ENCODE measurements around the gene KIAA1755.

The KIAA1755 gene

DNA sequence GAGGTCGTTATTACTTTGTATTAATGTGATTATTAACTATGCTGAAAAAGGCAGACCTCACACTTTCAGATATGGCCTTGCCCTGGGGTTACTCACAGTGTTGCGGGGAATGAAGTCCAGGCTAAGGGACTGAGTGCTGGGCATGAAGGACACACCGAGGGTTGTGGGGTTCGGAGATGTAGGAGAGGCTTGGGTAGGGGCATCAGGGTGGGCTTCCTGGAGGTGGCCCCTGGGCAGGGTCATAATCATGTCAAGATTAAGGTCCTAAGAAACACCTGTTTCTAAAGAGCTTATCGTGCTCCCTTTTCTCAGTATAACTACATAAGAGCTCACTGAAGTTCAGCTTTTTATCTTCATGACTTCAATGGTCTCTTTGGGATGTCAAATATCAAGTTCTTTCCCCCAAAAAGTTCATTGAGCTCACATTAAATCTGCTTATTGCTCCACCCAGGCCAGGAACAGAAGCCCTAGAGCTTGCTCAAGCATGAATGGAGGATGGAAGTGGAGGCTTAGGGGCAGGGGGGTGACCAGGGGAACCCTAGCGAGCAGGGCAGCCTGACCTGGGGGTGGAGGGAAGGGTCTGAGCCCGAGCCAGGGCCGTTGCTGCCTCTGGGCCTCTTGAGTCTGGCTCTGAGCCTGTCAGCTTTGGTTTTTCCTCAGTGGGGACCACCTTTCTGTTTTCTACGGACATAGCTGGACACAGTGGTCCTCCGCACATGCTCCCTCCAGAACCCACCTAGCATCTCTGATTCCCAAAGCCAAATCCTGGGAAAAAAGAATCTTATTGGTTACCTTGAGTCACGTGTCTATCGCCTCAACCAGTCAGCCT, 58.2 kb downstream of the KIAA1755 start:
- DNase-seq, result no peak

DNA sequence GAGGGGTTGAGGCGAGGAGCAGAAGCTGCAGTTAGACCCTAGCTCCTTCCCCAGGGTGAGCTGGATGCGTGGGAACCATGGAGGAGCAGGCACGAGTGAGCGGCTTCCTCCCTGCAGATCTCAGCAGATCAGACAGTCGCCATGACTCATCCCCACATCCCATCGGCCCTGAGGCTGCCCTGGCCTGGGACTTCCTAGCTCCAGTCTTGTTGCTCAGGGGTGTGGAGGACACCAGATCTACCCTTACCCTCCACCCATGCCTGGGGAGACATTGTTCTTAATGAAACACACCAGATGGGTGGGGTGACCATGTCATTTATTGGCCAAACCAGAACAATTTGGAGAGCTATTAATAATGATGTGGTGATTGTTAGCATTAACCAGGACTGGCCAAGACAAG, 59.2 kb downstream of the KIAA1755 start:
- no peak for DNase-seq

DNA sequence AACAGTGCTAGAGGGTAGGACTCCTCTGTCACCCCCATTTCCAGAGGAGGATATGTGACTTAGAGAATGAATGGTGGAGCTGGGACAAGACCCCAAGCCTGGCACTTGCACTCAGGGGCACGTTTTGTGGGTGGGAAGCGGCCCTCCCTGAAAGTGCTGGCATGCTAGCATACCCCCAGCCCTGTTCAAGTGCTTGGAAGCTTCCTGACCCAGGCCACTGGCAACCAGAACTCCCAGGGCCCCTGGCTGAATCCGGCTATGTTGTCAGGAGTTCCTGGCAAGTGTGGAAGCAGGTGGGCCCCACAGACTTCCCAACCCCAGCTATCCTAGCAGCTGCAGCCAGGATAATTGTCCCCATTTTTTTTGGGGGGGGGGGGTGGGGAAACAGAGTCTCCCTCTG, 59.9 kb downstream of the KIAA1755 start:
- DNase-seq, result no peak

DNA sequence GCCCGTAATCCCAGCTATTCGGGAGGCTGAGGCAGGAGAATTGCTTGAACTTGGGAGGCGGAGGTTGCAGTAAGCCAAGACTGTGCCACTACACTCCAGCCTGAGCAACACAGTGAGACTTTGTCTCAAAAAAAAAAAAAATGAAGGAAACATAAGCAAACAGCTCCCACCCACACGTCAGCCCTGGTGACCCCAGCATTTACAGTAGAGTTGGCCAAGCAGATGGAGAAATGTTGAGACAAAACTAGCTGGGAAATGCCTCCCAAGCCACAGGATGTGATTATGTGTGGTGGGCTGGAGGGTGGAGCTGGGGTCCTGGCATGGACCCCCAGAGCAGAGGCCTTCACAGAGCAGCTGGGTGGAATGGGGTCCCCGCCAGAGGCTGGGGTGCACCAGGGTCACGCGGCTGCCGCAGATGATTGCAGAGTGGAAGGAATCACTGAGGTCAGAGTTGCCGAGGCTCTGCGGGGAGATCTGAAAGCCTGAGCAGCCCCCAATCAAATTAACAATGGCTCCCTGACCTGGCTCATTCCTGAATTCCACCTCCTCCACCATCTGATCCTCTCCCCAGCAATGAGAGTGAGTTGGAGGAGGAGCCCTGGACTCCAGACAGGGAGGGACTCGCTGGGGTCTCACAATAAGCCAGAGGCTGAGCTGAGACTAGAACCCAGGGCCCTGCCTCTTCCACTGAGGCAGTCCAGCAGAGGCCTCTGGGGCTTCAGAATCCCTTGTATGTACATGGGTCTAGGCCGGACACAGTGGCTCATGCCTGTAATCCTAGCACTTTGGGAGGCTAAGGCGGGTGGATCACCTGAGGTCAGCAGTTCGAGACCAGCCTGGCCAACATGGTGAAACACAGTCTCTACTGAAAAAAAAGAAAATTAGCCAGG, 60.8 kb downstream of the KIAA1755 start:
- DNase-seq, result no peak

DNA sequence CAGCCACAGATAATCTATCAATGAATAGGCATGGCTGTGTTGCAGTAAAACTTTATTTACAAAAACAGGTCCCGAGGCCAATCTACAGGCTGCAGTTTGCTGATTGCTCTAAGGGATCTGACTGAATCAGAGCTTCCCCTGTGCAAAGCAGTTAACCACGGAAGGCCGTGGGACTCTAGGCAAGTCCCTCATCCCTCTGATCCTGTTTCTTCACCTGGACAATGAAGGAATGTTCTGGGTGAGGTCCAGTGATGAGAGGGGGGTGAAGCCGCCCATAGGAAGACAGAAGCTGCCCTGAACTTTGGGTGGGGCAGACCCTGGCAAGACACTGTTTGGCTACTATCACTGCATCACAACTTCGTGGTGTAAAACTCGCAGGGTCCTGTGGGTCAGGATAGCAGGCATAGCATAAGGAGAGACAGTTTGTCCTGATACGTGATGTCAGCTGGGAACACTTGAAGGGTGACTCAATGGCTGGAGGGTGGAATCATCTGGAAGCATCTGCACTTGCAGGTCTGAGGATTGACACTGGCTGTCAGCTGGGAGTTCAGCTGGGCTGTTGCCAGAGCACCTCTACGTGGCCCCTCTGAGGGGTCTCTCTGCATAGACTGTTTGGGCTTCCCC, 62.2 kb downstream of the KIAA1755 start:
- DNase-seq, result no peak

DNA sequence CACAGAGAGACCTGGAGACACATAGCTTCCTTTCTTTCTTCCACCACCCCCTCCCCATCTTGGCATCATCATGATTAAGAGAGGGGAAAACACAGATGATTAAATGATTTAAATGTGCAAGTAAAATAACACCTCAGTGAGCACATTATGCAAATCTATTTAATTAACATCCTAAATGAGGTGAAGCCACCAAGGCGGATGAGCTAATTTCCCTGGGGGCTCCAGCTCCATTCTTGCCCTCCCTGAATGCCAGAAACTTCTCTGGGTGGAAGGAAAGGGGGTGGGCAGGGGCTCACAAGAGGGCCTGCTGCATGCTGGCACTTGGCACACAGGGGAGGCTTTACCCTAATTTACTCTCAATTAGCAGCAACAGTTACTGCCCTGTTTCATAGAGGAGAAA, 62.9 kb downstream of the KIAA1755 start:
- DNase-seq, result no peak

DNA sequence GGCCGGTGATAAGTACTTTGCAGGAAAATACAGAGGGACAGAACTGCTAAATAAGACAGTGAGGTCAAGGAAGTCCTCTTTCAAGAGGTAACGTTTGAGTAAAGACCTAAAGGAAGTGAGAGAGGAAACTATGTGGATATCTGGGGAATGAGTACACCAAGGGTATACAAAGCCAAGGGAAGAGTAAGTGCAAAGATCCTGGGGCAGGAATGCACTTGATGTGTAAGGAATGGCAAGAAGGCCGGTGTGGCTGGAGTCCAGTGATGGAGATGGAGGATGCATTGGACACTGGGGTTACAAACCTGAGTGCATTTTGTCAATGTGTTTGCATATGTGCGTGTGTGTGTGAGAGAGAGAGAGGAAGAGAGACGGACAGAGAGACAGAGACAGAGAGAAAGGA, 63.3 kb downstream of the KIAA1755 start:
- no peak for DNase-seq

DNA sequence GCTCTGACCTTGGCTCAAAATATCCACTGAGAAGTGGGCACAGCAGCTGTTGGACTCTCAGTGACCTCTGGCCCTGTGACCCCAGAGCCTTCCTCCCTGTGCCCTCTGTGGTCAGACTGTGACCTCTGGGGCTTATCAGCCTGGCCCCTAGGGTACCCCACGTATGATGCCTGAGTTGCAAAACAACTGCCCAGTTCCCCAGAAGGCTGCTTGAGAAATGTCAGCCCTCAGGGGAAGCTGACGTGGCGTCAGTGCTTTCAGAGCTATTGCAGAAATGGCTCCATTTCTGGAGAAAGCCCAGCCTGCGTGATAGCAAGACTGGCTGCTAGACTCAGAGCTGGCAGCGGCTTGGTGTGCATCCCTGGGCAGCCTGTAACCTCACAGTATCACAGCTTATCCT, 63.9 kb downstream of the KIAA1755 start:
- DNase-seq, result peak; percentile 8

DNA sequence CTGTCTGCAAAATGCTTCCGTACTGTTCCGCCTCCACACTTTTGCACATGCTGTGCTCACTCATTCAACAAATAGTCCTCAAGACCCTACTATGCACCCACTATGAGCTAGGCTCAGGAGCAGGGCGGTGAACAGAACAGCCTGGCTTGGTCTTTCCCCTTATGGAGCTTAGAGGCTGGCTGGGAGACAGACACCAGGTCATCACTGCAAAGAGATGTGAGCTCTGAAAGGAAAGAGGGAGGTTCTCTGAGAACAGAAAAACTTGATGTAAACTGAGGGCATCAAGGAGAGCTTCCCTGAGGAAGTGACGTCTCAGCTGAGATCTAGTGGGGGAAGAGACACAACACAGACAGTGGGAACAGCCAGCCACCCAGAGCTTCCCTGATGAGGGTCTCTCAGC, 64.5 kb downstream of the KIAA1755 start:
- DNase-seq, result no peak

DNA sequence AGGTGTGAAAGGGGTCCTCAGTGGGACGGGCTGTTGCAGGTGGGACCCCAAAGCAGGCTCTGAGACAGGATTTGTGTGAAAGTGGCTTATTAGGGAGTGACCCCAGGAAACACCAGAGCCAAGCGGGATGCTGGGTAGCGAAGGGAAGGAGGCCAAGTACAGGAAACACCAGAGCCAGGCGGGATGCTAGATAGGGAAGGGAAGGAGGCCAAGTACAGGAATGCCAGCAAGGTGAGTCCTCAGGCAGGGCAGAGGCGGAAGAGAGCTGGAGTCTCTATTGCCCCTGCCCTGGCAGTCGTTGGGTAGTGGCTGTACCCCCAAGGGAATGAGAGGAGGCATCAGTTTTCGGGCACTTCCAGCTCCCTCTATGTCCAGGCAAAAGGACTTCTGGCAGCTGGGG, 65.0 kb downstream of the KIAA1755 start:
- no peak for DNase-seq

DNA sequence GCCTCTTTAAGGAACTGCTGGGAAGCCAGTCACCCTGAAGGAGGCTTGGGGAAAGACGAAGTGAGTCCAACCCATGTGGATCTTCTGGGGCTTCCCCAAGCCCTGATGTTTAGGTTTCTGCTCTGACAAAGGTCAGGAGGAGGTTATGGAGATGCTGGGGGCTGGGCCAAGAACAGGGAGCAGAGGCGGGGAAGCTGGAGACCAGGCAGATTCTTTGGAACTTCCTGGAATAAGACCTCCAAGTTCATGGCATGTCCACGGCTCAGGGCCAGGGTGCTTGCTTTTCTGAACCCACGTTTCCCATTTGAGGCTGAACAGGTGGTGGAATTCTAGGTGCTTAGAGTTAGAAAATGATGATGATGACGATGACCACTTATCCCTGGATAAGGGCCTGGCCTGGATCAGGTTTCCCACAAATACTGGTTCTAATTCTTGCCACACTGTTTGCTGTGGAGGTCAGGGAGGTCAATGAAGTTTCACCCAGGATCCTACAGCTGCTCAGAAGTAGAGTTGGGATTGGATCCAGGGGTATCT, 65.5 kb downstream of the KIAA1755 start:
- no peak for DNase-seq

DNA sequence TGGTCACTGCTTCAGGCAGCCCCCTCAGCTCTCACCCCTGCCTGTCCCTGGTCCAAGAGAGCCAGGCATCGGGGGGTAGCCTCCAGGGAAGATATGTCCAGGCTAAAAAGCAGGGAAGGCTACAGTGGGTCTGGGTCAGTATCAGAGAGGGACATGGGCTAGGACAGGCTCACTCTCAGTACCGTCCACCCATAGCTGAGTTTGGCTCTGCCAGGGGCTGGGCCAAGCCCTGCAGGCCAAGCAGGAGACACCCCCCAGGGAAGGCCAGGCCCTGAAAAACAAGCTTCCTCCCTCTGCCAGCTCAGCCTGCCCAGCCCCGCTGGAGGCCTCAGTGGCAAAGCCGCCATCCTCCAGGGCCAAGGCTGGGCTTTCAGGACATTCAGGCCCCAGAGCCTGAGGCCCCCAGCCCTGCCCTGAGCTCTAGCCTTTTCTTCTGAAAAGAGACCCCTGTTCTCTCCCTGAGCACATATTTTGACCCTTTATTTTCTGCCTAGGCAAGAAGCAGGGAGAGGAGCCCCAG, 66.9 kb downstream of the KIAA1755 start:
- no peak for DNase-seq

DNA sequence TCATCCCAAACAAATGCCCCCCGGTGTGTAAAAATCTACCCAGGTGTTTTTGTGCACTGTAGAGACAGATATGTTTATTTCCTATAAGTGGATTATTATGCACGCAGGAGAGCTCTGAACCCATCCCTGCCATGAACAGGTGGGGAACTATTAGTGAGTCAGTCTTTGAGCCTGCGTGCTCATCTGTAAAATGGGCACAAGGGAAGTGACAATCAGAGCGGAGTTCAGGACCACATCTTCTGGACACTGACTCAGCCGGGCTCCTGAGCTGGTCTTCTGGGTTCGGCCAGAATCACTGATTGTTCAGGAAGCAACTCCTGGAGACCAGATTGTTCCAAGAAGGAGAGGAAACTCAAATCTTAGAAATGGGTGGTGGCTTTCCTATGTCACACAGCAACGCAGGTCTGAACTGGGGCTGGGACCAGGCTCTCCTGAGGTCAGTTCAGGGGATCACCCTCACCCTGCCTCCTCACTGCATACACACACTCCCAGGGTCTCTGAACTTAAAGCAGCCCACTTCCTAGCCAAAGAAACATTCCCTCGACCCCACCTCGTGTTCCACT, 68.1 kb downstream of the KIAA1755 start:
- no peak for DNase-seq

DNA sequence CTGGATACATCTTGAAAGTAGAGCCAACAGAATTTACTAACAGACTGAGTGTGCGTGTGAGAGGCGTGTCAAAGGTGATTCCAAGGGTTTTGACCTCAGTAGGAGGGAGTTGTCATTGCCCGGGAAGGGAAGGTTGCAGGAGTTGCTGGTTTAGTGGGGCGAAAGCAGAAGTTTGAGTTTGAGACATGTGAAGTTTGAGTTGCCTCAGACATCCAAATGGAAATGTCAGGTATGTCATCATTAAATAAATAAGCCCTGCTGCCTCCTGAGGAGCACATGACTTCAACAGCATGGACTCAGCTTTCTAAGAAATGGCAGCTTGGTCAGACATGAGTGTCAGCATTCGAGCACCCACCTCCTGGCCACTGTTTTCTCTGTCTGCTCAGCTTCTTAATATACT, 68.9 kb downstream of the KIAA1755 start:
- DNase-seq, result no peak

DNA sequence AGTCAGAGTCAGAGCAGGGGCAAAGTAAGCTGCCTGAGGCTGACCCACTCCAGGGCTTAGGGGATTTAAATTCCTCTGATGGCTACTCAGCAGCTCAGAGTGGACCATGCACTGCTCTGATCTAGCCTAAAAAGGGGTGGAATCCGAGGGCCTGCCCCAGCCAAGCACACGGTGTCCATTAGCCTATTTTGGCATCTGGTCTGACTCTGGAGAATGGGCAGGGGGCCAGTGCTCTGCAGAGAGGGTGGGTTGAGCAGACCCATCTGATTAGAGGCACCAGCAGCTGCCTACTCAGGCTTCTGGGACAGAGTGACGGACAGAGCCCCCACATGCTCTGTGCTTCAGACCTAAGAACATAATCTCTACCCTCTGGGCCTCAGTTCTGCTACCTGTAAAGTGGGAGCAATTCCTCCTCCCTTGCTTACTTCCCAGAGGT, 69.6 kb downstream of the KIAA1755 start:
- no peak for DNase-seq

DNA sequence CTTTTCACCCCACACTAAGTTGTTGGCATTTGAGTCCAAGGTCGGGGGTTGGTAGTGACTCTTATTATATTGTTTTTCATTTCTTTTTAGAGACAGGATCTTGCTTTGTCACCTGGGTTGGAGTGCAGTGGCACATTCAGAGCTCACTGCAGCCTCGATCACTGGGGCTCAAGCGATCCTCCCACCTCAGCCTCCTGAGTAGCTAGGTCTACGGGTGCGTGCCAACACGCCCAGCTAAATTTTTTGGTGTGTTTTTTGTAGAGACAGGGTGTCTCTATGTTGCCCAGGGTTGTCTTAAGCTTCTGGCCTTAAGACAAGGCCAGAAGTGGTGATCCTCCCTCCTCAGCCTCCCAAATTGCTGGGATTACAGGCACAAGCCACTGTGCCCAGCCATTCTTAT, 70.4 kb downstream of the KIAA1755 start:
- DNase-seq, result no peak

DNA sequence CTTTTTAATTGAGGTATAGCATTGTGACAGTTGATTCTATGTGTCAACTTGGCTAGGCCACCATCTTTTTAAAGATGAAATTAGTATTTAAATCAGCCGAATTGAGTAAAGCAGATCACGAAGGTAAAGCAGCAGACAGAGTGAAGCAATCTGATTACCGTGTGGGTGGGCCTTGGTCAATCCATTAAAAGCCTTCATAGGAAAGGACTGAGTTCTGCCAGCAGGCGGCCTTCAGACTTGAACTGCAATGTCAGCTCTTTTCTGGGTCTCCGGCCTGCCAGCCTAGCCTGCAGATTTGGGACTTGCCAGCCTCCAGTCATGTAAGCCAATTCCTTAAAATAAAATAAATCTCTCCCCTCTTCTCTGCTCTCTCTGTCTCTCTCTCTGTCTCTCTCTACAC, 73.0 kb downstream of the KIAA1755 start:
- no peak for DNase-seq

DNA sequence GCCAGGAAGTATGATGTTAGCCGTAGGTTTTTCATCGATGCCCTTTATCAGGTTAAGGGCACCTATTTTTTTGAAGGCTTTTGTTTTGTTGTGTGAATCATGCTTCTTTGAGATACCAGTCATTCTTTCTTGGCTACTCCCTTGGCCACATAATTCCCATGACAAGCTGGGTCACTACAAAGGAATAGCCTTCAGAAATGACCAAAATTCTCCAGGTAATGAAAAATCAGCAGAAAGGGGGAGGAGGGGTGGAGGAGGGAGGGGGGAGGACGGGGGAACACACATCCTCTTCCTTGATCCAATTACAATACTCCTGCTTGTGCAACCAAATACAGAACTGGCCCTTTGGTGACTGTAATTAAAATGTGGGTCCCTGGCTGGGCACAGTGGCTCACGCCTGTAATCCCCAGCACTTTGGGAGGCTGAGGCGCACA, 73.7 kb downstream of the KIAA1755 start:
- DNase-seq, result no peak

DNA sequence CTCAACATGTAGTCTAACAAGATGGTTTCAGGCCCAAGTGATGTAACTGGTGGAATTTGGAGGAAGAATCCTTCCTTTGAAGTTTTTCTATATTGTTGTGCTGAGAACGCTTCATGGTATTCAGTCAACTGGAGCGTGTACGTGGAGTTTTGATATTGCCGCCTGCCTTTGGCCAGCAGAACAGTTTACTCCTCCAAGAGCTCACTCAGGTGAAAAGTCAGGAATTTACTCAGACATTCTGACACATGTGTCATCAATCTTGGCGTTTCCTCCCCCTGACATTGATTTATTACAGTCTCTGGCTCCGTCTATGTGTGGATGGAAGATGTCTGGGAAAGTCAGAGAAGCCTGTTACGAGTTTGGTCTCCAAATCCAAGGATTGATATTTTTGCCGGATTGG, 76.4 kb downstream of the KIAA1755 start:
- DNase-seq, result no peak

DNA sequence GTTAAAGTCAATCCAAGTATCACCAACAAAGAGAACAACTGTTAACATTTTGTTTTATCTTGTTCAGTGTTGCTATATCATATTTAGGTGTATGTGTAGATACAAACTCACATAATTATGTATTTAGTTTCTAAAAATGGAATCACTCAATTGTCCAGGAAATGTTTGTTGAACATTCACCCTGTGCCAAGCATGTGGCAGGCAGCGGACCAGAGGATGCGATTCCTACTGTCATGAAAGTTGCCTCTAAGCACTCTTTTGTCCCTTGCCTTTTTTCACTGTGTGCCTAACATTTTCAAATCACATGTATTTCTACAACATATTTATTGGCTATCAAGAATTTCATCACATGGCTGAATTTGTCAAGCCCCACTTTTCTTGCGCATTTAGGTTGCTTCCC, 78.6 kb downstream of the KIAA1755 start:
- DNase-seq, result no peak

DNA sequence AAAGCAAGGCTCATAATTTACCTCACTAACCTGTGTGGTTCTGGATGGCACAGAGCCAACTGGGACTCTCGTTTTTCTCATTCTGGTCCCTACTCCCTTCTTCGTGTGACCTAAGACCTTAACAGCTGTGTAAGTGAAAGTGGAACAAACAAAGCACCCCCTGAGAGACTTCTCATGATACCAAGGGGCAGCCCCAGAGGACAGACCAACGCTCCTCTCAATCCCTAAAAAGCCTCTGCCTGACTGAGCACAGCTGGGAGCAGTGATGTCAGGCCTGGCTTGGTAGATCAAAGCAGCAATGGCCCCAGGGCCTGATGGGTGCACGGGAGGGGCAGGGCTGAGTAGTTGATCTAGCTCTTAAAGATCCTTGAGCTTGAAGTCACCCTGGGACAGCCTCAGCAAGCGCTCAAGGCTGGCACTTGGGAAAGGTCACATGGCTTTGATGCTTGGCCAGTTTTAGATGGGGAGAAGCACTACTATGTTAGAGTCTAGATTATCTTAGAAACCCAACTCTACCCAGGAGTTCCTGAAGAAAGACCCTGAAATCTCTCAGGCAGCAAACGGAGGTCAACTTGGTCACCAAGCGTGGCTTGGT, 79.2 kb downstream of the KIAA1755 start:
- DNase-seq, result no peak

DNA sequence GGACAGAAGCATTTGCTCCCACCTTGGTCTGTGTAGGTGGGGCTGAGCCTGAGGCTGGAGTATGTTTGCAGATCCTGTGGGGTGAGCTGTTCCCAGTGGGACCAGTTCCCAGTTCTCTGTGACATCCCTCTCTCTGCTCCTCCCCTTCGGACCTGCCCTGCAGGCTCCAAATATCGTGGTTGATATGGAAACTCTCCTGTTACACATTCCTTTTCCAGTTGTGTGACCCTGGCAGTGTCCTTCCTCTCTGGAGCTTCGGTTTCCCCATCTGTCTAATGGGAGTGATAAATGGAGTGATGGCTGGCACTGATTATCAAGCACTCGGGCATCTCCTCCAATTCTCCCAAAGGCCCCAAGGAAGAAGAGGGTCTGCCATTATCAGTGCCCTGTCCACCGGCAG, 79.8 kb downstream of the KIAA1755 start:
- DNase-seq, result no peak
